ENCODE results near the gene NFIX.

DNA sequence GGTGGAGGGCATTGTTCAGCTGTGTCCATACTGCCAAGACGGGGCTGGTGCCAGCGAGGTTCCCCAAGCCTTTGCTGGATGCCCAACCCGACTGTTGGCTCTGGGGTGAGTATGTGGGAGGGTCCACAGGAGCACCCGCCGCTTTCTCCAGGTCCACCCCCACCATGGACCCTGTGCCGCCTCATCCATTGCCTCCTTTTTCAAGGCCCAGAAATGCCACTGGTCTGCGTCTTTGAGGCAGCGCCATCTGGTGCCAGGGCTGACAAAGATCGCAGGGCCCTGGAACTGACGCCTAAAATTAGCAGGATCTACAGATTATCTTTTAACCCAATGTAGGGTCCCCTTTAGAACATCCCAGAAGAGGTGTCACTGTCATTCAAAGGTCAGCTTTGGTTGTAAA lies 34.6 kb downstream of the NFIX start:
- TF ChIP-seq, protein P1, sequence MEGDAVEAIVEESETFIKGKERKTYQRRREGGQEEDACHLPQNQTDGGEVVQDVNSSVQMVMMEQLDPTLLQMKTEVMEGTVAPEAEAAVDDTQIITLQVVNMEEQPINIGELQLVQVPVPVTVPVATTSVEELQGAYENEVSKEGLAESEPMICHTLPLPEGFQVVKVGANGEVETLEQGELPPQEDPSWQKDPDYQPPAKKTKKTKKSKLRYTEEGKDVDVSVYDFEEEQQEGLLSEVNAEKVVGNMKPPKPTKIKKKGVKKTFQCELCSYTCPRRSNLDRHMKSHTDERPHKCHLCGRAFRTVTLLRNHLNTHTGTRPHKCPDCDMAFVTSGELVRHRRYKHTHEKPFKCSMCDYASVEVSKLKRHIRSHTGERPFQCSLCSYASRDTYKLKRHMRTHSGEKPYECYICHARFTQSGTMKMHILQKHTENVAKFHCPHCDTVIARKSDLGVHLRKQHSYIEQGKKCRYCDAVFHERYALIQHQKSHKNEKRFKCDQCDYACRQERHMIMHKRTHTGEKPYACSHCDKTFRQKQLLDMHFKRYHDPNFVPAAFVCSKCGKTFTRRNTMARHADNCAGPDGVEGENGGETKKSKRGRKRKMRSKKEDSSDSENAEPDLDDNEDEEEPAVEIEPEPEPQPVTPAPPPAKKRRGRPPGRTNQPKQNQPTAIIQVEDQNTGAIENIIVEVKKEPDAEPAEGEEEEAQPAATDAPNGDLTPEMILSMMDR (conservative IDR thresholded peaks at IDR 0.05 in 1 of 2, IDR thresholded peaks at IDR 0.05 in 1 of 2; ENCODE audit: low read depth in 1 of 2, low read length in 2 of 2) = peak; percentile 39 to 56
- TF ChIP-seq EZH2 (IDR thresholded peaks at IDR 0.05; ENCODE audit: low read length, missing control alignments) = no peak
